HPDE6-E6E7 (cell line): ENCODE results near the gene GLS.
"Not testable (repeated sequence)": the region's sequence is repeated elsewhere in the genome, so short reads cannot be mapped to it uniquely, and the experiment has no call there.

Source experiments
- DNase-seq: peaks from one replicate; pipeline ENCODE4 v3.0.0; 2011; ENCODE audit warnings: missing footprints; ENCODE audit errors: extremely low spot score

Gene GLS

GRCh38 chr2:190856985-190857384, 23.6 kb upstream of the GLS start:
- DNase-seq, result no peak

GRCh38 chr2:190858817-190859216, 21.8 kb upstream of the GLS start:
- no peak for DNase-seq

- no peak for DNase-seq
These were observed 21.0 kb upstream of the GLS start for GRCh38 chr2:190859347-190860297.

GRCh38 chr2:190860985-190861680, 19.5 kb upstream of the GLS start:
- no peak for DNase-seq

- DNase-seq, result not testable (repeated sequence)
These were observed 18.5 kb upstream of the GLS start for GRCh38 chr2:190862128-190862527.

GRCh38 chr2:190862571-190862991, 18.0 kb upstream of the GLS start:
- no peak for DNase-seq

GRCh38 chr2:190863946-190864345, 16.7 kb upstream of the GLS start:
- no peak for DNase-seq

- no peak for DNase-seq
These were observed 16.2 kb upstream of the GLS start for GRCh38 chr2:190864375-190864774.

- no peak for DNase-seq
These were observed 13.4 kb upstream of the GLS start for GRCh38 chr2:190867212-190867611.

- DNase-seq, result no peak
These were observed 12.8 kb upstream of the GLS start for GRCh38 chr2:190867832-190868231.

GRCh38 chr2:190869721-190870120, 10.9 kb upstream of the GLS start:
- DNase-seq, result no peak

GRCh38 chr2:190873451-190873850, 7.2 kb upstream of the GLS start:
- DNase-seq, result not testable (repeated sequence)

- no peak for DNase-seq
These were observed 4.7 kb upstream of the GLS start for GRCh38 chr2:190875891-190876290.

GRCh38 chr2:190876631-190877030, 4.0 kb upstream of the GLS start:
- no peak for DNase-seq

GRCh38 chr2:190877436-190877835, 3.2 kb upstream of the GLS start:
- DNase-seq, result no peak

- DNase-seq, result no peak
These were observed 895 bp upstream of the GLS start for GRCh38 chr2:190879474-190880377.

- DNase-seq, result no peak
These were observed 520 bp downstream of the GLS start for GRCh38 chr2:190881084-190881597.

GRCh38 chr2:190881598-190882410, 1.2 kb downstream of the GLS start:
- peak; percentile 42 for DNase-seq

GRCh38 chr2:190882411-190882766, 1.8 kb downstream of the GLS start:
- DNase-seq, result no peak

GRCh38 chr2:190882856-190883582, 2.4 kb downstream of the GLS start:
- DNase-seq, result no peak
